Measurements from ENCODE around the gene ZNF470.

ZNF470 gene

DNA sequence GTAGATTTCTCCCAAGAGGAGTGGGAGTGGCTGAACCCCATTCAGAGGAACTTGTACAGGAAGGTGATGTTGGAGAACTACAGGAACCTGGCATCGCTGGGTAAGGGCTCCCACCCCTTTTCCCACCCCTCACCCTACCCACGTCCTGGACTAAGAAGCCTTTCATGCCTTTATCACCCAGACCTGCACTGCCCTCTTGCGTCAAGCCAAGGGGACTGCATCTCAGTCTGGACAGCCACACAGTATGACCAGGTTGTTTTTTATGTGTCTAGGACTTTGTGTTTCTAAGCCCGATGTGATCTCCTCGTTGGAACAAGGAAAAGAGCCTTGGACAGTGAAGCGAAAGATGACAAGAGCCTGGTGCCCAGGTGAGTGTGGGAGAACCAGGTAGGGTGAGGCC lies 19.7 kb upstream of the ZNF470 start:
- peaks cover 35 to 85% (median 57%) of the 10 kb centered on the region in 5 experiments for H3K9me3 ChIP-seq (ENCODE audit: control extremely low read depth in 1 of 5, control insufficient read depth in 4 of 5, insufficient read depth in 2 of 5, low read depth in 1 of 5, low read length in 4 of 5)
- no peak for DNase-seq
- peaks cover 42 to 87% (median 51%) of the 10 kb centered on the region in 4 experiments for H3K36me3 ChIP-seq (ENCODE audit: control insufficient read depth in 4 of 4, insufficient read depth in 4 of 4, low read length in 3 of 4)
- H3K4me3 ChIP-seq (ENCODE audit: control insufficient read depth in 1 of 7, extremely low read depth in 1 of 7, insufficient read depth in 4 of 7, low read depth in 2 of 7, low read length in 6 of 7) = peak overlapping the region in 1 of 7 experiments; percentile 29
- H3K4me1 ChIP-seq (ENCODE audit: control extremely low read depth in 1 of 4, control insufficient read depth in 4 of 4, insufficient read depth in 4 of 4, low read length in 3 of 4) = no peaks in the 10 kb centered on the region
- H3K27me3 ChIP-seq (replicated peaks in 2 of 5; ENCODE audit: control insufficient read depth in 4 of 5, insufficient read depth in 5 of 5, low read length in 4 of 5) = no peaks in the 10 kb centered on the region
- ChIA-PET CTCF (no interaction called here), POLR2A (no interaction called here)
- no peak overlapping the region for H3K27ac ChIP-seq (ENCODE audit: insufficient read depth in 1 of 2, low read depth in 1 of 2, low read length in 2 of 2, poor library complexity in 1 of 2, severe bottlenecking in 2 of 2)
- whole genome bisulfite sequencing (ENCODE audit: insufficient coverage) = 89% methylated on average over 5 of the region's 6 CpGs

DNA sequence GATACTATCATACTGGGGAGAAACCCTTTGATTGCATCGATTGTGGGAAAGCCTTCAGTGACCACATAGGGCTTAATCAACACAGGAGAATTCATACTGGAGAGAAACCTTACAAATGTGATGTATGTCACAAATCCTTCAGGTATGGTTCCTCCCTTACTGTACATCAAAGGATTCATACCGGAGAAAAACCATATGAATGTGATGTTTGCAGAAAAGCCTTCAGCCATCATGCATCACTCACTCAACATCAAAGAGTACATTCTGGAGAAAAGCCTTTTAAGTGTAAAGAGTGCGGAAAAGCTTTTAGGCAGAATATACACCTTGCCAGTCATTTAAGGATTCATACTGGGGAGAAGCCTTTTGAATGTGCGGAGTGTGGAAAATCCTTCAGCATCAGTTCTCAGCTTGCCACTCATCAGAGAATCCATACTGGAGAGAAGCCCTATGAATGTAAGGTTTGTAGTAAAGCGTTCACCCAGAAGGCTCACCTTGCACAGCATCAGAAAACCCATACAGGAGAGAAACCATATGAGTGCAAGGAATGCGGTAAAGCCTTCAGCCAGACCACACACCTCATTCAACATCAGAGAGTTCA lies 12.9 kb upstream of the ZNF470 start:
- Histone ChIP-seq H3K9me3 (ENCODE audit: control extremely low read depth in 1 of 5, control insufficient read depth in 4 of 5, insufficient read depth in 2 of 5, low read depth in 1 of 5, low read length in 4 of 5) (peaks cover 35 to 92% (median 55%) of the 10 kb centered on the region in 5 experiments), H3K27me3 (replicated peaks in 2 of 5; ENCODE audit: control insufficient read depth in 4 of 5, insufficient read depth in 5 of 5, low read length in 4 of 5) (no peaks in the 10 kb centered on the region), H3K27ac (ENCODE audit: insufficient read depth in 1 of 2, low read depth in 1 of 2, low read length in 2 of 2, poor library complexity in 1 of 2, severe bottlenecking in 2 of 2) (no peak overlapping the region), H3K36me3 (ENCODE audit: control insufficient read depth in 4 of 4, insufficient read depth in 4 of 4, low read length in 3 of 4) (peaks cover 31 to 59% (median 39%) of the 10 kb centered on the region in 4 experiments), H3K4me3 (ENCODE audit: control insufficient read depth in 1 of 7, extremely low read depth in 1 of 7, insufficient read depth in 4 of 7, low read depth in 2 of 7, low read length in 6 of 7) (no peak overlapping the region), H3K4me1 (ENCODE audit: control extremely low read depth in 1 of 4, control insufficient read depth in 4 of 4, insufficient read depth in 4 of 4, low read length in 3 of 4) (no peaks in the 10 kb centered on the region)
- no peak for DNase-seq
- POLR2A ChIA-PET = no interaction called here
- CTCF ChIA-PET = no interaction called here
- WGBS (ENCODE audit: insufficient coverage) = 100% methylated on average over 1 of the region's 6 CpGs

DNA sequence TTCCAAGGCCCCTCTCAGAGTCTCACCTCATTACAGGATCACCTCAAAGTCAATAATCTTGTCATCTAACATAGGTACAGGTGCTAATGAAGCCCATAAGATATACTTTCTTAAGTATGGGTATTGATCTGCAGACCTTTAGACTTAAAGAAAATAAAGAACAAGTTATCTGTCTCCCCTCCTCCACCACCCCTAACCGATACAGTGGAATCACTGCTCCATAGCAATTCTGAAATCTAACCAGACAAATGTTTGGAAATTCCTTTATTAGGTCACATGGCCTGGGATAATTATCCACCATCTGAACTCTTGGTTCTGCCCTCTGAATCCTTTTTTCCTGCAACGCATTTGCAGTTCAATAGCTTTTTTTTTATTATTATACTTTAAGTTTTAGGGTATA lies 4.5 kb upstream of the ZNF470 start:
- no peak for DNase-seq
- Histone ChIP-seq H3K4me1 (ENCODE audit: control extremely low read depth in 1 of 4, control insufficient read depth in 4 of 4, insufficient read depth in 4 of 4, low read length in 3 of 4) (peaks cover 0 to 7% (median 3%) of the 10 kb centered on the region in 4 experiments), H3K36me3 (ENCODE audit: control insufficient read depth in 4 of 4, insufficient read depth in 4 of 4, low read length in 3 of 4) (peaks cover 0 to 5% (median 0%) of the 10 kb centered on the region in 4 experiments), H3K4me3 (ENCODE audit: control insufficient read depth in 1 of 7, extremely low read depth in 1 of 7, insufficient read depth in 4 of 7, low read depth in 2 of 7, low read length in 6 of 7) (no peak overlapping the region), H3K27me3 (replicated peaks in 2 of 5; ENCODE audit: control insufficient read depth in 4 of 5, insufficient read depth in 5 of 5, low read length in 4 of 5) (no peaks in the 10 kb centered on the region), H3K9me3 (ENCODE audit: control extremely low read depth in 1 of 5, control insufficient read depth in 4 of 5, insufficient read depth in 2 of 5, low read depth in 1 of 5, low read length in 4 of 5) (peaks cover 16 to 70% (median 39%) of the 10 kb centered on the region in 5 experiments), H3K27ac (ENCODE audit: insufficient read depth in 1 of 2, low read depth in 1 of 2, low read length in 2 of 2, poor library complexity in 1 of 2, severe bottlenecking in 2 of 2) (no peak overlapping the region)
- ChIA-PET CTCF (no interaction called here), POLR2A (no interaction called here)
- WGBS (ENCODE audit: insufficient coverage) = 100% methylated on average over 1 of the region's 2 CpGs

DNA sequence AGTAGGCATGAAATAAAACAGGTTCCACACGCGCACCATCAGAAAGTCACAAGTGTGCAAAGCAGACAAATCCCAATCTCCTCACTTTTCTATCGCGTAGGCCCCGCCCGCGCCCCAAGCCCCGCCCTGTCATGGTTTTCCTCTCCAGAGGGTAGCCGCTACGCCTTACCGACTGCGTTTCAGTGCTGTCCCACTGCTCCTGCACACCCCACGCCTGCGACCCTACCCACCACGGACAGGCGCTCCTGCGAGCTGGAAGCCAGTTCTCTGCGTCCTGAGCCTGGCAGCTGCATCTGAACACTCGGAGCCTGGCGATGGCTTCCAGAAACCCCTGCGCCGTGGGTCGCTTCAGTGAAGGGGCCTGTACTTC lies 379 bp upstream of the ZNF470 start:
- peak overlapping the region; percentile 86 to 99 (median 97) for H3K4me3 ChIP-seq (ENCODE audit: control insufficient read depth in 1 of 7, extremely low read depth in 1 of 7, insufficient read depth in 4 of 7, low read depth in 2 of 7, low read length in 6 of 7)
- peak; percentile 44 to 74 (median 61) for DNase-seq
- CTCF ChIA-PET = no interaction called here
- H3K27me3 ChIP-seq (replicated peaks in 2 of 5; ENCODE audit: control insufficient read depth in 4 of 5, insufficient read depth in 5 of 5, low read length in 4 of 5) = no peaks in the 10 kb centered on the region
- peaks cover 20 to 32% (median 22%) of the 10 kb centered on the region in 4 experiments for H3K36me3 ChIP-seq (ENCODE audit: control insufficient read depth in 4 of 4, insufficient read depth in 4 of 4, low read length in 3 of 4)
- POLR2A ChIA-PET = interaction anchor here (0.7 kb wide), 1 partner anchor 107 kb away, joined by 3 read pairs; no protein-coding TSS in a partner anchor
- peaks cover 0 to 11% (median 6%) of the 10 kb centered on the region in 4 experiments for H3K4me1 ChIP-seq (ENCODE audit: control extremely low read depth in 1 of 4, control insufficient read depth in 4 of 4, insufficient read depth in 4 of 4, low read length in 3 of 4)
- peaks cover 7 to 71% (median 38%) of the 10 kb centered on the region in 5 experiments for H3K9me3 ChIP-seq (ENCODE audit: control extremely low read depth in 1 of 5, control insufficient read depth in 4 of 5, insufficient read depth in 2 of 5, low read depth in 1 of 5, low read length in 4 of 5)
- WGBS (ENCODE audit: insufficient coverage) = under 1% methylated on average over 23 of the region's 23 CpGs
- peak overlapping the region; percentile 48 to 83 for H3K27ac ChIP-seq (ENCODE audit: insufficient read depth in 1 of 2, low read depth in 1 of 2, low read length in 2 of 2, poor library complexity in 1 of 2, severe bottlenecking in 2 of 2)

DNA sequence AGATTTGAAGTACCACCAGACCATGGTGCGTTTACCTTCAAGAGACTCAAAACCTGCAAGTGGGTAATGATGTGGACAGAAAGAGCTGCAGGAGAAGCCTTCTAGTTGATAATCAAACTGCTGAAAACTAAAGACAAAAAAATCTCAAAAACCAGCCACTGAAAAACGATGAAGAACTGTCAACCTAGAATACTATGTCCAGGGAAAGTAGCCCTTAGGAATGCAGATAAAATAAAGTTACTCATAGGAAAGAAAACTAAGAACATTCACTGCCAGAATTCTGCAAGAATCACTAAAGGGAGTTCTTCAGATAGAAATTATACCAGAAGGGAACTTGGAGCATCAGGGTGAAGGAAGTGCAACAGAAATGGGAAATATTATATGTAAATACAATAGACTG lies 5.3 kb downstream of the ZNF470 start:
- Histone ChIP-seq H3K27me3 (replicated peaks in 2 of 5; ENCODE audit: control insufficient read depth in 4 of 5, insufficient read depth in 5 of 5, low read length in 4 of 5) (no peaks in the 10 kb centered on the region), H3K36me3 (ENCODE audit: control insufficient read depth in 4 of 4, insufficient read depth in 4 of 4, low read length in 3 of 4) (peaks cover 36 to 80% (median 48%) of the 10 kb centered on the region in 4 experiments), H3K4me3 (ENCODE audit: control insufficient read depth in 1 of 7, extremely low read depth in 1 of 7, insufficient read depth in 4 of 7, low read depth in 2 of 7, low read length in 6 of 7) (no peak overlapping the region), H3K4me1 (ENCODE audit: control extremely low read depth in 1 of 4, control insufficient read depth in 4 of 4, insufficient read depth in 4 of 4, low read length in 3 of 4) (peaks cover 0 to 6% (median 5%) of the 10 kb centered on the region in 4 experiments), H3K9me3 (ENCODE audit: control extremely low read depth in 1 of 5, control insufficient read depth in 4 of 5, insufficient read depth in 2 of 5, low read depth in 1 of 5, low read length in 4 of 5) (peaks cover 27 to 87% (median 49%) of the 10 kb centered on the region in 5 experiments), H3K27ac (ENCODE audit: insufficient read depth in 1 of 2, low read depth in 1 of 2, low read length in 2 of 2, poor library complexity in 1 of 2, severe bottlenecking in 2 of 2) (no peak overlapping the region)
- ChIA-PET CTCF (no interaction called here), POLR2A (no interaction called here)
- peak; percentile 20 to 53 (median 52) for DNase-seq
- WGBS (ENCODE audit: insufficient coverage) = 50% methylated on average over 2 of the region's 2 CpGs

DNA sequence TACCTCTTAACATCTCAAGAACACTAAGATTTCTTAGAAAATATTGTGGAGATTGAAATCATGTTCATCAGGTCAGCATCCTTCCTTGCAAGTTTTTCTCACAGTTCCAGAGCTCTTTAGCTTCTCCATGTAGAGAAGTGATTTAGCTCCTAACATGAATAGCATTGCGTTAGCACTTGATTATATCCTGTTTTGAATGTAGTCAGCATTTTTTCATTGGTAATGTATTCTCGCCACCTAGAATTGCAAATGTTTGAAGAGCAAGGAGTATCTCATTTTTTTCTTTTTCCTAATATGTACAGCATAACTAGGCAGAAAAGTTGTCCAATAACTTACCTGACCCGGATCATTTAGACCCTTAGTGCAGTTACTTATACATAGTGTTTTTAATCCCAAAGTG lies 6.6 kb downstream of the ZNF470 start:
- Histone ChIP-seq H3K27ac (ENCODE audit: insufficient read depth in 1 of 2, low read depth in 1 of 2, low read length in 2 of 2, poor library complexity in 1 of 2, severe bottlenecking in 2 of 2) (no peak overlapping the region), H3K27me3 (replicated peaks in 2 of 5; ENCODE audit: control insufficient read depth in 4 of 5, insufficient read depth in 5 of 5, low read length in 4 of 5) (no peaks in the 10 kb centered on the region), H3K4me3 (ENCODE audit: control insufficient read depth in 1 of 7, extremely low read depth in 1 of 7, insufficient read depth in 4 of 7, low read depth in 2 of 7, low read length in 6 of 7) (peak overlapping the region in 1 of 7 experiments; percentile 13), H3K36me3 (ENCODE audit: control insufficient read depth in 4 of 4, insufficient read depth in 4 of 4, low read length in 3 of 4) (peaks cover 36 to 77% (median 48%) of the 10 kb centered on the region in 4 experiments), H3K9me3 (ENCODE audit: control extremely low read depth in 1 of 5, control insufficient read depth in 4 of 5, insufficient read depth in 2 of 5, low read depth in 1 of 5, low read length in 4 of 5) (peaks cover 28 to 92% (median 56%) of the 10 kb centered on the region in 5 experiments), H3K4me1 (ENCODE audit: control extremely low read depth in 1 of 4, control insufficient read depth in 4 of 4, insufficient read depth in 4 of 4, low read length in 3 of 4) (no peaks in the 10 kb centered on the region)
- no peak for DNase-seq
- POLR2A ChIA-PET = no interaction called here
- CTCF ChIA-PET = no interaction called here
- 93% methylated on average over 2 of the region's 3 CpGs for WGBS (ENCODE audit: insufficient coverage)

DNA sequence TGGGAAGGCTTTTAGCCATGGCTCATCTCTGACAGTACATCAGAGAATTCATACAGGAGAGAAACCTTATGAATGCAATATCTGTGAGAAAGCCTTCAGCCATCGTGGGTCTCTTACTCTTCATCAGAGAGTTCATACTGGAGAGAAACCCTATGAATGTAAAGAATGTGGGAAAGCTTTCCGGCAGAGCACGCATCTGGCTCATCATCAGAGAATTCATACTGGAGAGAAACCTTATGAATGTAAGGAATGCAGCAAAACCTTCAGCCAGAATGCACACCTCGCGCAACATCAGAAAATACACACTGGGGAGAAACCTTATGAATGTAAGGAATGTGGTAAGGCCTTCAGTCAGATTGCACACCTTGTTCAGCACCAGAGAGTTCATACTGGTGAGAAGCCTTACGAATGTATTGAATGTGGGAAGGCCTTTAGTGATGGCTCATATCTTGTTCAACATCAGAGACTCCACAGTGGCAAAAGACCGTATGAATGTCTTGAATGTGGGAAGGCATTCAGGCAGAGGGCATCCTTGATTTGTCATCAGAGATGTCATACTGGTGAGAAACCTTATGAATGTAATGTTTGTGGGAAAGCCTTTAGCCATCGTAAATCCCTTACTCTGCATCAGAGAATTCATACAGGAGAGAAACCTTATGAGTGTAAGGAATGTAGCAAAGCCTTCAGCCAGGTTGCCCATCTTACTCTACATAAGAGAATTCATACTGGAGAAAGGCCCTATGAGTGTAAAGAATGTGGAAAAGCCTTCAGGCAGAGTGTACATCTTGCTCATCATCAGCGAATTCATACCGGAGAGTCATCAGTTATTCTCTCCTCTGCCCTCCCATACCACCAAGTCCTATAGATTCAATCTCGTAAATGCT lies 10.7 kb downstream of the ZNF470 start:
- CTCF ChIA-PET = no interaction called here
- POLR2A ChIA-PET = no interaction called here
- Histone ChIP-seq H3K27ac (ENCODE audit: insufficient read depth in 1 of 2, low read depth in 1 of 2, low read length in 2 of 2, poor library complexity in 1 of 2, severe bottlenecking in 2 of 2) (no peak overlapping the region), H3K4me1 (ENCODE audit: control extremely low read depth in 1 of 4, control insufficient read depth in 4 of 4, insufficient read depth in 4 of 4, low read length in 3 of 4) (no peaks in the 10 kb centered on the region), H3K9me3 (ENCODE audit: control extremely low read depth in 1 of 5, control insufficient read depth in 4 of 5, insufficient read depth in 2 of 5, low read depth in 1 of 5, low read length in 4 of 5) (peaks cover 37 to 94% (median 48%) of the 10 kb centered on the region in 5 experiments), H3K4me3 (ENCODE audit: control insufficient read depth in 1 of 7, extremely low read depth in 1 of 7, insufficient read depth in 4 of 7, low read depth in 2 of 7, low read length in 6 of 7) (peak overlapping the region in 1 of 7 experiments; percentile 27), H3K27me3 (replicated peaks in 2 of 5; ENCODE audit: control insufficient read depth in 4 of 5, insufficient read depth in 5 of 5, low read length in 4 of 5) (no peaks in the 10 kb centered on the region), H3K36me3 (ENCODE audit: control insufficient read depth in 4 of 4, insufficient read depth in 4 of 4, low read length in 3 of 4) (peaks cover 18 to 46% (median 26%) of the 10 kb centered on the region in 4 experiments)
- WGBS (ENCODE audit: insufficient coverage) = 97% methylated on average over 10 of the region's 11 CpGs
- no peak for DNase-seq
